GM12892 (cell line): ENCODE data around the gene S100A7A.

Experiments
- POLR2A ChIP-seq: IDR thresholded peaks from 2 replicates; pipeline ENCODE4 v1.6.1; 2011; ENCODE audit warnings: low read depth, low read length, control low read depth
- POLR2AphosphoS5 ChIP-seq: IDR thresholded peaks from 2 replicates; pipeline ENCODE4 v1.6.1; 2011; ENCODE audit warnings: low read depth, low read length, control low read depth
- TAF1 ChIP-seq: IDR thresholded peaks from 2 replicates; pipeline ENCODE4 v1.6.1; 2011; ENCODE audit warnings: low read depth, mild to moderate bottlenecking, control low read depth, low read length, borderline replicate concordance

DNA sequence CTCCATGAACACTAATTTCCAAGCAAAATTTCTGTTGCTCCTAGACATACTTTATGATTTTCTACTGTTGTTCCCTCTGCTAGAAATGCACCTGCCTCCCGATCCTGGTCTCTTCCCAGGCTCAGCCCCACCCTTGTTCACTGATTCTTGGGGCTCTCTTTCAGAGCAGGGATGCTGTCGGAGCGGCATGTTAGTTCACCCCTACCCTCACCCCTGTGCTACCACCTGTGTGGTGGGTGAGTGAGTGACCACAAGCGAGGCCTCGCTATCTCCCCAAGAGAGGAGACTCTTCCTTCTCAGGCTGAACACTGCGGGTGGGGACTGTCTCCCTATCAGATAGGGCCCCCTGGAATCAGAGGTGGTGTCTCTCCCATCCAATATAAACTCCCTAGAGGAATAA lies 20.5 kb upstream of the S100A7A start:
- TF ChIP-seq POLR2A (no peak), POLR2AphosphoS5 (no peak), TAF1 (no peak)
